Measurements from ENCODE around the gene PARVB. TPM values are rescaled to one million over a fixed set of nuclear protein-coding genes. Genes with fewer than 3 reads are reported as not detected.

PARVB gene
- total RNA-seq, 1 donor from 2014 or later: 22.1 TPM

GRCh38 chr22:44023404-44024287, 456 bp upstream of the PARVB start:
- peak in 1 of 2 experiments; percentile 57 for DNase-seq (ENCODE audit: low spot score in 2 of 2, unreplicated experiment in 2 of 2)

GRCh38 chr22:44025171-44026065, 1.3 kb downstream of the PARVB start:
- H3K27ac Mint-ChIP-seq: no peak overlapping the region
- H3K27me3 Mint-ChIP-seq (ENCODE audit: low read depth): peaks cover 6% of the 10 kb centered on the region
- H3K4me1 Mint-ChIP-seq: peaks cover 16% of the 10 kb centered on the region
- H3K4me3 Mint-ChIP-seq: peak overlapping the region; percentile 75
- no peaks in the 10 kb centered on the region for H3K36me3 Mint-ChIP-seq
- no peak for TF ChIP-seq CTCF (IDR thresholded peaks at IDR 0.05; ENCODE audit: unreplicated experiment)
- no peaks in the 10 kb centered on the region for H3K9me3 Mint-ChIP-seq
- no peak for DNase-seq (ENCODE audit: low spot score in 2 of 2, unreplicated experiment in 2 of 2)

More at GRCh38 chr22:44023404-44024287, 456 bp upstream of the PARVB start:
- Mint-ChIP-seq H3K27me3 (ENCODE audit: low read depth) (peaks cover 6% of the 10 kb centered on the region), H3K27ac (peak overlapping the region; percentile 73), H3K4me3 (peak overlapping the region; percentile 76), H3K9me3 (no peaks in the 10 kb centered on the region), H3K4me1 (peaks cover 16% of the 10 kb centered on the region), H3K36me3 (no peaks in the 10 kb centered on the region)
- TF ChIP-seq CTCF (IDR thresholded peaks at IDR 0.05; ENCODE audit: unreplicated experiment): no peak

GRCh38 chr22:44026066-44026629, 2.0 kb downstream of the PARVB start:
- H3K27me3 Mint-ChIP-seq (ENCODE audit: low read depth): peaks cover 6% of the 10 kb centered on the region
- peak overlapping the region; percentile 9 for H3K4me3 Mint-ChIP-seq
- no peaks in the 10 kb centered on the region for H3K36me3 Mint-ChIP-seq
- TF ChIP-seq CTCF (IDR thresholded peaks at IDR 0.05; ENCODE audit: unreplicated experiment): no peak
- DNase-seq (ENCODE audit: low spot score in 2 of 2, unreplicated experiment in 2 of 2): no peak
- H3K9me3 Mint-ChIP-seq: no peaks in the 10 kb centered on the region
- no peak overlapping the region for H3K27ac Mint-ChIP-seq
- H3K4me1 Mint-ChIP-seq: peaks cover 16% of the 10 kb centered on the region

GRCh38 chr22:44026630-44027511, 2.8 kb downstream of the PARVB start:
- Mint-ChIP-seq H3K4me3 (peak overlapping the region; percentile 9), H3K27me3 (ENCODE audit: low read depth) (peaks cover 6% of the 10 kb centered on the region), H3K9me3 (no peaks in the 10 kb centered on the region), H3K27ac (peak overlapping the region; percentile 27), H3K4me1 (peaks cover 16% of the 10 kb centered on the region), H3K36me3 (no peaks in the 10 kb centered on the region)
- TF ChIP-seq CTCF (IDR thresholded peaks at IDR 0.05; ENCODE audit: unreplicated experiment): no peak
- no peak for DNase-seq (ENCODE audit: low spot score in 2 of 2, unreplicated experiment in 2 of 2)

- no peak for DNase-seq (ENCODE audit: low spot score in 2 of 2, unreplicated experiment in 2 of 2)
- Mint-ChIP-seq H3K4me3 (no peak overlapping the region), H3K27me3 (ENCODE audit: low read depth) (peaks cover 6% of the 10 kb centered on the region), H3K27ac (no peak overlapping the region), H3K36me3 (no peaks in the 10 kb centered on the region), H3K4me1 (peaks cover 16% of the 10 kb centered on the region), H3K9me3 (no peaks in the 10 kb centered on the region)
- TF ChIP-seq CTCF (IDR thresholded peaks at IDR 0.05; ENCODE audit: unreplicated experiment): no peak
Observed at GRCh38 chr22:44028091-44028490, 4.0 kb downstream of the PARVB start.
